HepG2 (cell line): ENCODE data around the gene RBPMS2. TPM values are rescaled to one million over a fixed set of nuclear protein-coding genes. Genes with fewer than 3 reads are reported as not detected.
A peak's percentile ranks its signal among the peaks of the same experiment; 100 is the strongest.

Experiments used
- ATAD3A ChIP-seq: sonication (generic); formaldehyde crosslinking; IDR thresholded peaks from 2 replicates; pipeline ENCODE4 v1.4.0; 2020; ENCODE audit warnings: missing genetic modification reagents
- EP300 ChIP-seq, 3 experiments: sonication (generic) in 1 of 3; formaldehyde crosslinking in 1 of 3; IDR thresholded peaks; 2 replicates each; pipeline versions ENCODE4 v1.5.1 to v1.6.1; 2011 to 2020; ENCODE audit warnings: low read depth in 2 of 3, low read length in 2 of 3, borderline replicate concordance in 1 of 3, improper control_type of control experiment in 1 of 3, mild to moderate bottlenecking in 1 of 3, missing genetic modification reagents in 1 of 3, moderate library complexity in 1 of 3
- KDM1A ChIP-seq: IDR thresholded peaks from 2 replicates; pipeline ENCODE4 v1.6.1; 2016; ENCODE audit warnings: missing compliant biosample characterization
- NFIB ChIP-seq: sonication (generic); formaldehyde crosslinking; IDR thresholded peaks from 2 replicates; pipeline ENCODE4 v1.9.0; 2021; ENCODE audit warnings: missing genetic modification reagents, mild to moderate bottlenecking, borderline replicate concordance
- SIN3A ChIP-seq: IDR thresholded peaks from 2 replicates; pipeline ENCODE4 v1.6.1; 2011; ENCODE audit warnings: low read depth, mild to moderate bottlenecking, control low read depth, low read length, borderline replicate concordance
- SMAD9 ChIP-seq: sonication (generic); formaldehyde crosslinking; IDR thresholded peaks from 2 replicates; pipeline ENCODE4 v1.5.1; 2020; ENCODE audit warnings: mild to moderate bottlenecking, missing genetic modification reagents
- TARDBP ChIP-seq: sonication (generic); formaldehyde crosslinking; IDR thresholded peaks from 2 replicates; pipeline ENCODE4 v1.8.0; 2022; ENCODE audit warnings: mild to moderate bottlenecking, missing genetic modification reagents
- TRIM24 ChIP-seq: sonication (generic); formaldehyde crosslinking; IDR thresholded peaks from 2 replicates; pipeline ENCODE4 v1.8.0; 2022; ENCODE audit warnings: mild to moderate bottlenecking, missing genetic modification reagents
- ZNF451 ChIP-seq: sonication (generic); formaldehyde crosslinking; IDR thresholded peaks from 2 replicates; pipeline ENCODE4 v1.5.0; 2020; ENCODE audit warnings: mild to moderate bottlenecking, missing genetic modification reagents
- polyA plus RNA-seq, 8 experiments: library from polyadenylated mRNA; depleted of rRNA in 3 of 8; stranded (reverse) in 7 of 8; unstranded in 1 of 8; fragments of >200 nt; fragmentation: Illumina TruSeq in 4 of 8; extraction: Trizol in 4 of 8; gene quantifications; 2 replicates each; pipeline versions ENCODE4 v1.2.1 to v1.2.3, GENCODE V29; 2011 to 2016; ENCODE audit warnings: low read depth in 4 of 8, missing spikeins in 1 of 8, mixed read lengths in 1 of 8; ENCODE audit not compliant: insufficient read depth in 1 of 8
- total RNA-seq, 5 experiments: library from RNA; depleted of rRNA; stranded (reverse); fragments of >200 nt; fragmentation: Illumina TruSeq; extraction: Trizol; gene quantifications; 2 replicates each; pipeline ENCODE4 v1.2.3, GENCODE V29; 2016; ENCODE audit warnings: low read depth in 1 of 5
- TF ChIP-seq, protein P1 (sequence below): sonication (generic); formaldehyde crosslinking; IDR thresholded peaks from 2 replicates; pipeline ENCODE4 v1.4.0; 2020; ENCODE audit warnings: mild to moderate bottlenecking, missing genetic modification reagents
- TF ChIP-seq, protein P2 (sequence below): sonication (generic); formaldehyde crosslinking; IDR thresholded peaks from 2 replicates; pipeline ENCODE4 v1.4.0; 2020; ENCODE audit warnings: low read depth, mild to moderate bottlenecking, missing genetic modification reagents
- TF ChIP-seq, protein P3 (sequence below): sonication (generic); formaldehyde crosslinking; IDR thresholded peaks from 2 replicates; pipeline ENCODE4; 2020; ENCODE audit warnings: missing genetic modification reagents, mild to moderate bottlenecking, borderline replicate concordance
- TF ChIP-seq, protein P4 (sequence below): sonication (generic); formaldehyde crosslinking; IDR thresholded peaks from 2 replicates; pipeline ENCODE4 v1.8.1; 2023; ENCODE audit warnings: mild to moderate bottlenecking, moderate library complexity, missing genetic modification reagents
- TF ChIP-seq, protein P5 (sequence below): sonication (generic); formaldehyde crosslinking; IDR thresholded peaks from 2 replicates; pipeline ENCODE4 v1.8.0; 2022; ENCODE audit warnings: mild to moderate bottlenecking, missing genetic modification reagents, moderate library complexity
- TF ChIP-seq, protein P6 (sequence below), 2 experiments: sonication (generic) in 1 of 2; formaldehyde crosslinking in 1 of 2; IDR thresholded peaks; 2 replicates each; pipeline versions ENCODE4 v1.4.0 to v1.6.1; 2018 to 2020; ENCODE audit warnings: missing genetic modification reagents in 2 of 2, borderline replicate concordance in 1 of 2, low read depth in 1 of 2, mild to moderate bottlenecking in 1 of 2, missing biosample characterization in 1 of 2

RBPMS2 gene
- total and polyA plus RNA-seq, 2 of the 13 experiments (the other 11 are each of a cell fraction or from before 2014, with no cell fraction given), result 0.08 TPM; not detected in 1

DNA sequence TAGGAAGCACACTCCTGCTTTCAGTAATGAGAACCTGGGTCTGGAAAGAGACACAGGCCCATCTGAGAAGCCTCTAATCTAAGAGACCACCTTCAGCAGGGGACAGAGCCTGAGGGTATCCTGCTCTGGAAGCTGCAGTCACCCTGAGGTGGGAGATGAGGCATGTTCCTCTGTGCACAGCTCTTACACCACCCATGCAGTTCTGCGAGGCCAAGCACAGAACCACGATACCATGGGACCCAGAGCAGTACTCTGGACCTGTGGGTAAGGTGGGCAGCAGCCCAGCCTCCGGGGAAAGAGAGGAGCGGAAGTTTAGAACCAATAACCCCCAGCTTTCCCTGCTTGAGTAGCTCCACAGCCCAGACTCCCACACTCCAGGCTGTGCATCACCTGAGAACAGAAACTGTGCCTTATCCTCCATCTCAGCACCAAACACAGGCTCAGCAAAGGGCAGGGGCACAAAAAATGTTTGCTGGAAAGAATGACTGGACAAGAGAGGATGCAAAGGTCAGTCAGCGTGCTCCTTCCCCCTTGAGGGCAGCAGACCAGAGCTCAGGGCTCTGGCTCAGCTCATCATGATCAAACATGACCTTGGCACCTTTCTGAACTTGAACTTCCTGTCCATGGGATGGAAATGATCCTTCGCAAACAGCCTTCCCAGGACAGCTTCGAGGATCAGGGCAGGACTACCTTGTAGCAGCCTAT lies 43.1 kb downstream of the RBPMS2 start (continued):
- TF ChIP-seq SMAD9 (CRISPR knock-in tag) (no peak), TRIM24 (CRISPR knock-in tag) (no peak), ZNF451 (CRISPR knock-in tag) (no peak), TARDBP (CRISPR knock-in tag) (peak; percentile 76), EP300 (IDR thresholded peaks at IDR 0.05; ENCODE audit: low read depth in 2 of 2, low read length in 2 of 2) (peak; percentile 18 to 54; a peak in 1 of 4 replicates), EP300 (CRISPR knock-in tag; IDR thresholded peaks at IDR 0.05; ENCODE audit: borderline replicate concordance) (0 out of 2 replicates have a peak, but pooled peaks have one; percentile 34), SIN3A (no peak), ATAD3A (no peak), KDM1A (CRISPR knock-in tag) (0 out of 2 replicates have a peak, but pooled peaks have one; percentile 12), NFIB (no peak)
- TF ChIP-seq, protein P1, sequence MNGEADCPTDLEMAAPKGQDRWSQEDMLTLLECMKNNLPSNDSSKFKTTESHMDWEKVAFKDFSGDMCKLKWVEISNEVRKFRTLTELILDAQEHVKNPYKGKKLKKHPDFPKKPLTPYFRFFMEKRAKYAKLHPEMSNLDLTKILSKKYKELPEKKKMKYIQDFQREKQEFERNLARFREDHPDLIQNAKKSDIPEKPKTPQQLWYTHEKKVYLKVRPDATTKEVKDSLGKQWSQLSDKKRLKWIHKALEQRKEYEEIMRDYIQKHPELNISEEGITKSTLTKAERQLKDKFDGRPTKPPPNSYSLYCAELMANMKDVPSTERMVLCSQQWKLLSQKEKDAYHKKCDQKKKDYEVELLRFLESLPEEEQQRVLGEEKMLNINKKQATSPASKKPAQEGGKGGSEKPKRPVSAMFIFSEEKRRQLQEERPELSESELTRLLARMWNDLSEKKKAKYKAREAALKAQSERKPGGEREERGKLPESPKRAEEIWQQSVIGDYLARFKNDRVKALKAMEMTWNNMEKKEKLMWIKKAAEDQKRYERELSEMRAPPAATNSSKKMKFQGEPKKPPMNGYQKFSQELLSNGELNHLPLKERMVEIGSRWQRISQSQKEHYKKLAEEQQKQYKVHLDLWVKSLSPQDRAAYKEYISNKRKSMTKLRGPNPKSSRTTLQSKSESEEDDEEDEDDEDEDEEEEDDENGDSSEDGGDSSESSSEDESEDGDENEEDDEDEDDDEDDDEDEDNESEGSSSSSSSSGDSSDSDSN, result no peak
- TF ChIP-seq, protein P2, sequence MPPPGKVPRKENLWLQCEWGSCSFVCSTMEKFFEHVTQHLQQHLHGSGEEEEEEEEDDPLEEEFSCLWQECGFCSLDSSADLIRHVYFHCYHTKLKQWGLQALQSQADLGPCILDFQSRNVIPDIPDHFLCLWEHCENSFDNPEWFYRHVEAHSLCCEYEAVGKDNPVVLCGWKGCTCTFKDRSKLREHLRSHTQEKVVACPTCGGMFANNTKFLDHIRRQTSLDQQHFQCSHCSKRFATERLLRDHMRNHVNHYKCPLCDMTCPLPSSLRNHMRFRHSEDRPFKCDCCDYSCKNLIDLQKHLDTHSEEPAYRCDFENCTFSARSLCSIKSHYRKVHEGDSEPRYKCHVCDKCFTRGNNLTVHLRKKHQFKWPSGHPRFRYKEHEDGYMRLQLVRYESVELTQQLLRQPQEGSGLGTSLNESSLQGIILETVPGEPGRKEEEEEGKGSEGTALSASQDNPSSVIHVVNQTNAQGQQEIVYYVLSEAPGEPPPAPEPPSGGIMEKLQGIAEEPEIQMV, result 0 out of 2 replicates have a peak, but pooled peaks have one; percentile 22
- TF ChIP-seq, protein P3, sequence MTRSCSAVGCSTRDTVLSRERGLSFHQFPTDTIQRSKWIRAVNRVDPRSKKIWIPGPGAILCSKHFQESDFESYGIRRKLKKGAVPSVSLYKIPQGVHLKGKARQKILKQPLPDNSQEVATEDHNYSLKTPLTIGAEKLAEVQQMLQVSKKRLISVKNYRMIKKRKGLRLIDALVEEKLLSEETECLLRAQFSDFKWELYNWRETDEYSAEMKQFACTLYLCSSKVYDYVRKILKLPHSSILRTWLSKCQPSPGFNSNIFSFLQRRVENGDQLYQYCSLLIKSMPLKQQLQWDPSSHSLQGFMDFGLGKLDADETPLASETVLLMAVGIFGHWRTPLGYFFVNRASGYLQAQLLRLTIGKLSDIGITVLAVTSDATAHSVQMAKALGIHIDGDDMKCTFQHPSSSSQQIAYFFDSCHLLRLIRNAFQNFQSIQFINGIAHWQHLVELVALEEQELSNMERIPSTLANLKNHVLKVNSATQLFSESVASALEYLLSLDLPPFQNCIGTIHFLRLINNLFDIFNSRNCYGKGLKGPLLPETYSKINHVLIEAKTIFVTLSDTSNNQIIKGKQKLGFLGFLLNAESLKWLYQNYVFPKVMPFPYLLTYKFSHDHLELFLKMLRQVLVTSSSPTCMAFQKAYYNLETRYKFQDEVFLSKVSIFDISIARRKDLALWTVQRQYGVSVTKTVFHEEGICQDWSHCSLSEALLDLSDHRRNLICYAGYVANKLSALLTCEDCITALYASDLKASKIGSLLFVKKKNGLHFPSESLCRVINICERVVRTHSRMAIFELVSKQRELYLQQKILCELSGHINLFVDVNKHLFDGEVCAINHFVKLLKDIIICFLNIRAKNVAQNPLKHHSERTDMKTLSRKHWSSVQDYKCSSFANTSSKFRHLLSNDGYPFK (CRISPR knock-in tag), result no peak
- TF ChIP-seq, protein P4, sequence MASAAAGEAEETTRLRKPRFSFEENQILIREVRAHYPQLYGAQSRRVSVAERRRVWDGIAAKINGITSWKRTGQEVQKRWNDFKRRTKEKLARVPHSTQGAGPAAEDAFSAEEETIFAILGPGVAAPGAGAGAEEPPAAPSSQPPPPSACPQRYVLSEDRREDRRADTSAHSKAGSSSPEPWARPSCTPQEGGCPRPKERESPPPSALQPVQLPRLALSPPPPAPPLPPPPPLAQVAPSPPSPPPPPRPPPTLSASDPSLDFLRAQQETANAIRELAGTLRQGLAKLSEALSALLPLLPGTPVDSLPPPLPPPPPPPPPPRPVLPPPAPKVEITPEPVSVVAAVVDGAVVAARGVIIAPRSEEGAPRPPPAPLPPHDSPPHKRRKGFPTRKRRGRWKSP (CRISPR knock-in tag), result no peak
- TF ChIP-seq, protein P5, sequence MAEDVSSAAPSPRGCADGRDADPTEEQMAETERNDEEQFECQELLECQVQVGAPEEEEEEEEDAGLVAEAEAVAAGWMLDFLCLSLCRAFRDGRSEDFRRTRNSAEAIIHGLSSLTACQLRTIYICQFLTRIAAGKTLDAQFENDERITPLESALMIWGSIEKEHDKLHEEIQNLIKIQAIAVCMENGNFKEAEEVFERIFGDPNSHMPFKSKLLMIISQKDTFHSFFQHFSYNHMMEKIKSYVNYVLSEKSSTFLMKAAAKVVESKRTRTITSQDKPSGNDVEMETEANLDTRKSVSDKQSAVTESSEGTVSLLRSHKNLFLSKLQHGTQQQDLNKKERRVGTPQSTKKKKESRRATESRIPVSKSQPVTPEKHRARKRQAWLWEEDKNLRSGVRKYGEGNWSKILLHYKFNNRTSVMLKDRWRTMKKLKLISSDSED (CRISPR knock-in tag), result no peak
- TF ChIP-seq, protein P6, sequence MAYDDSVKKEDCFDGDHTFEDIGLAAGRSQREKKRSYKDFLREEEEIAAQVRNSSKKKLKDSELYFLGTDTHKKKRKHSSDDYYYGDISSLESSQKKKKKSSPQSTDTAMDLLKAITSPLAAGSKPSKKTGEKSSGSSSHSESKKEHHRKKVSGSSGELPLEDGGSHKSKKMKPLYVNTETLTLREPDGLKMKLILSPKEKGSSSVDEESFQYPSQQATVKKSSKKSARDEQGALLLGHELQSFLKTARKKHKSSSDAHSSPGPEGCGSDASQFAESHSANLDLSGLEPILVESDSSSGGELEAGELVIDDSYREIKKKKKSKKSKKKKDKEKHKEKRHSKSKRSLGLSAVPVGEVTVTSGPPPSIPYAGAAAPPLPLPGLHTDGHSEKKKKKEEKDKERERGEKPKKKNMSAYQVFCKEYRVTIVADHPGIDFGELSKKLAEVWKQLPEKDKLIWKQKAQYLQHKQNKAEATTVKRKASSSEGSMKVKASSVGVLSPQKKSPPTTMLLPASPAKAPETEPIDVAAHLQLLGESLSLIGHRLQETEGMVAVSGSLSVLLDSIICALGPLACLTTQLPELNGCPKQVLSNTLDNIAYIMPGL (CRISPR knock-in tag; IDR thresholded peaks at IDR 0.05; ENCODE audit: borderline replicate concordance in 1 of 2, low read depth in 1 of 2), result peak in 1 of 2 experiments; percentile 56; a peak in 1 of 4 replicates
